HG03457 (cell line): ENCODE data around the gene LARGE1.

Experiments
- ATAC-seq: cut with Tn5 transposase; IDR thresholded peaks from one replicate; pipeline ENCODE4 v1.9.1; 2021; ENCODE audit warnings: moderate number of reproducible peaks; ENCODE audit not compliant: unreplicated experiment

The LARGE1 gene

GRCh38 chr22:33274214-33275072 is 645.8 kb downstream of the LARGE1 start:
- no peak for ATAC-seq

DNA sequence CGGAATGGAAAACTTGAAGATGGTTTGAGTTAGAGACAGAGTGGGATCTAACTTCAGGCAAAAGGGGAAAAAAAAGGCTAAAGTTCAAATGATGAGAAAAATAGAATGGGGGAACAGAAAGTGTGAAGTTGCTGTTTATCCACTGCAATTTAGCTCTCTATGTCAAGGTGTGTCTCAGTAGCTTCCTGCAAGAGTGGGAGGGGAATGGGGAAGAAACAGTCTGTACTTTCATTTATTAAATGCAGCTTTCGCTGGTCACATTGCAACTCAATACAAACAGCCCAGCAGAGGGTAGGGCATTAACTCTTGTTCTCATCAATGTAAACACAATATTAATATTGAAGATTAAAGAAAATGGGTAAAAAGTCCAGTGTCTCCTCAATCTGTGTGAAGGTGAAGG is 647.4 kb downstream of the LARGE1 start:
- ATAC-seq = no peak

DNA sequence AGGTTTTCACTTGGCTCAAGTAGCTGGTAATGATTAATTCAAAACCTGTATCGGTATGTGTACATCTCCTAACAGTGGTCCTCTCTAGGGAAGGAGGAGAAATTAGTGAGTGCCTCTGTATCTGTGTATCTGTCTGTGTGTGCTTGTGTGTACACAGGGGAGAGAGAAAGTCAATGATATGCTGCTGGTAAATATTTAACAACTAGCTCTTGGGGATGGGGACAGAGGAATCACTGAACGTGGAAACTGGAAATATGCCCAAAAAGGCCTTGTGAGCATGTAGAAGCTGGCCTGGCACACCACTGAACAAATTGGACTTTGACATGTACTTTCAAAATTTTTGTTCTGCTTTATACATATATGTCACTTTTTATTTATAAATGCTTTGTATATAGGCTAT is 648.1 kb downstream of the LARGE1 start:
- no peak for ATAC-seq

GRCh38 chr22:33271390-33272161 is 648.7 kb downstream of the LARGE1 start:
- ATAC-seq = no peak

- no peak for ATAC-seq
Measured at GRCh38 chr22:33270596-33270995, 649.7 kb downstream of the LARGE1 start.

GRCh38 chr22:33261699-33262098 is 658.6 kb downstream of the LARGE1 start:
- ATAC-seq = no peak

GRCh38 chr22:33260498-33260897 is 659.8 kb downstream of the LARGE1 start:
- ATAC-seq = no peak

GRCh38 chr22:33255791-33256190 is 664.5 kb downstream of the LARGE1 start:
- ATAC-seq = no peak

DNA sequence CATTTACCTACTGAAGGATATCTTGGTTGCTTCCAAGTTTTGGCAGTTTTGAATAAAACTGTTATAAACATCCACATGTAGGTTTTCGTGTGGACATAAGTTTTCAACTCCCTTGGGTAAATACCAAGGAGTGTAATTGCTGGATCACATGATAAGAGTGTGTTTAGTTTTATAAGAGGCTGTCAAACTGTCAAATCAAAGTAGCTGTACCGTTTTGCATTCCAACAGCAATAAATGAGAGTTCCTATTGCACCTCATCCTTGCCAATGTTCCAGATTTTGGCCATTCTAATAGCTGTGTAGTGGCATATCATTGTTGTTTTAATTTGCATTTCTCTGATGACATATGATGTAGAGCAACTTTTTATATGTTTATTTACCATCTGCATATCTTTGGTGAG is 671.3 kb downstream of the LARGE1 start:
- no peak for ATAC-seq

- no peak for ATAC-seq
Measured at GRCh38 chr22:33247758-33248157, 672.5 kb downstream of the LARGE1 start.

- no peak for ATAC-seq
Measured at GRCh38 chr22:33242078-33242477, 678.2 kb downstream of the LARGE1 start.

DNA sequence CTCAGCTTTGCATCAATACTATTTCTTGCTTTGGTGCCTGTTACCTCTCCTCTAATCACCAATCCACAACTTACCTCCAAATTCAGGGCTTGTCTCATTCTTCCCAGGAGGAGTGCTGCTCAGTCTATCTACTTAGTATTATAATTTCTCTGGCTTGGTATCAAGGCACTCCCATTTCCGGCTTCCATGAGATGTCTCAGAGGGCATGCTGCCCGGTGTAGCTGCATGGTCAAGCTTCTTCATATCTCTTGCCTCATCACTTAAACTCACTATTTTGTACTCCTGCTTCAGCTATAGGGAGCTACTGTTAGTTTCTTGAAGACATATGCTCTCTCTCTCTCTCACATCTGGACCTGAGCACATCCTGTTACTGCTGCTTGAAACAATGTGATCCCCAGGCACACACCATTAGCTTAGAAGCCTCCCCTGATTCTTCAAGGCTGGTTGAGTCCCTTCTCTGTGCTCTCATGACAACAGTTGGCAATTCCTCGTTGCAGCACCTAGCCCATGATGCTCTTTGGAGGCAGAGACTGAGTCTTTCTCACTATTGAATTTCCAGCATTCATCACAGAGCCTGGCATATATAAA is 679.3 kb downstream of the LARGE1 start:
- ATAC-seq = no peak

- no peak for ATAC-seq
Measured at GRCh38 chr22:33232071-33232470, 688.2 kb downstream of the LARGE1 start.

DNA sequence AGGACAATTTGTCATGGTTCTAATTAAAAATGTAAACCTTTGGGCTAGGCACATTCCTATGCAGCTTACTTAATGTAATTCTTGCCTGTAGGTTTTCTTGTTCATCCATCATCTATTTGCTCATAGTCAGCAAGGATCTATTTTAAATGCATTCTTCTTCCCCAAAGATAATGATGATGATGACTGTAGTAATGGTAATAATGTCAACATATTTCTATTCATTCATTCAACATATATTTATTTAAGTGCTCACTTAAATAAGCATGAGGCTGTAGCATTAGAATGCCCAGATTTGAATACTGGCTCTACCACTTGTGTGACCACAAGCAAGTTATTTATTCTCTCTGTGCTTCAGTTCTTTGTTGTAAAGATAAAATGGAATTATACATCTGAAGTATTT is 692.5 kb downstream of the LARGE1 start:
- no peak for ATAC-seq

GRCh38 chr22:33224841-33225240 is 695.4 kb downstream of the LARGE1 start:
- ATAC-seq = no peak
